GM12878 (cell line): ENCODE measurements around the gene ABHD13. TPM values are rescaled to one million over a fixed set of nuclear protein-coding genes. Genes with fewer than 3 reads are reported as not detected.

ENCODE experiments used
- ATAC-seq: fragments of 200-7000 bp; cut with Tn5 transposase; 3 replicates; pipeline ENCODE4 v1.9.1; 2020; ENCODE audit warnings: mild to moderate bottlenecking, moderate library complexity
- BruUV-seq: library from RNA; stranded (reverse); fragments of 400-500 nt; replicated peaks from 2 replicates; lab custom pipeline; 2021; lab: Mats Ljungman, UMichigan
- CTCF ChIA-PET: fragments of 300-600 bp; sonication (Branson Sonifier 250); formaldehyde crosslinking; extraction: SDS; loops from one replicate; lab custom pipeline; 2021; ENCODE audit warnings: inconsistent platforms; lab: Yijun Ruan, JAX
- POLR2A ChIA-PET: fragments of 350-600 bp; formaldehyde crosslinking; extraction: SDS; loops from one replicate; lab custom pipeline; 2021; ENCODE audit warnings: inconsistent platforms; lab: Charles Lee
- RAD21 ChIA-PET: fragments of 300-600 bp; sonication (Branson Sonifier 250); formaldehyde crosslinking; loops from one replicate; lab custom pipeline; 2023; ENCODE audit warnings: antibody characterized with exemption; ENCODE audit not compliant: unreplicated experiment; lab: Charles Lee
- SMC1A ChIA-PET: fragments of 300-600 bp; sonication (Branson Sonifier 250); formaldehyde crosslinking; loops from one replicate; lab custom pipeline; 2023; ENCODE audit not compliant: unreplicated experiment, uncharacterized antibody; lab: Charles Lee
- DNase-seq: peaks from one replicate; pipeline ENCODE4 v3.0.0-alpha.2; 2011; ENCODE audit warnings: low read depth, low spot score
- FAIRE-seq: peaks from 3 replicates; lab custom pipeline; 2011; peaks lifted over from hg19 to GRCh38; lab: Jason Lieb, UNC
- H2AFZ ChIP-seq: 2 replicates; pipeline ENCODE4 v1.6.0; 2011; ENCODE audit warnings: low read depth, low read length, control low read depth; ENCODE audit not compliant: control insufficient read depth
- H3K27ac ChIP-seq: 2 replicates; pipeline ENCODE4 v1.5.1; 2011; ENCODE audit warnings: control low read depth; ENCODE audit not compliant: control insufficient read depth, insufficient read depth
- H3K27me3 ChIP-seq, 2 experiments: replicated peaks in 1 of 2; 2 replicates each; pipeline versions ENCODE4 v1.6.0 to v1.6.1; 2011; ENCODE audit warnings: low read length in 1 of 2; ENCODE audit not compliant: control insufficient read depth in 2 of 2, insufficient read depth in 2 of 2
- H3K36me3 ChIP-seq, 2 experiments: 2 replicates each; pipeline ENCODE4 v1.5.1; 2011; ENCODE audit warnings: low read length in 1 of 2; ENCODE audit not compliant: control insufficient read depth in 2 of 2, insufficient read depth in 2 of 2
- H3K4me1 ChIP-seq: 2 replicates; pipeline ENCODE4 v1.6.1; 2011; ENCODE audit warnings: mild to moderate bottlenecking, low read length, moderate library complexity, mixed read lengths; ENCODE audit not compliant: control insufficient read depth, insufficient read depth
- H3K4me2 ChIP-seq: 2 replicates; pipeline ENCODE4 v1.6.0; 2011; ENCODE audit warnings: control low read depth; ENCODE audit not compliant: control insufficient read depth, insufficient read depth
- H3K4me3 ChIP-seq: fragments of 200-600 bp; sonication (generic); 2 replicates; pipeline ENCODE4 v1.5.1; 2016
- H3K79me2 ChIP-seq: 2 replicates; pipeline ENCODE4 v1.6.0; 2011; ENCODE audit warnings: low read length; ENCODE audit not compliant: control insufficient read depth, insufficient read depth
- H3K9ac ChIP-seq: 2 replicates; pipeline ENCODE4 v1.8.0; 2011; ENCODE audit warnings: low read length, control low read depth, mixed read lengths; ENCODE audit not compliant: control insufficient read depth, insufficient read depth
- H3K9me3 ChIP-seq: replicated peaks from 3 replicates; pipeline ENCODE4 v1.5.1; 2011; ENCODE audit warnings: mild to moderate bottlenecking, low read length; ENCODE audit not compliant: control insufficient read depth, insufficient read depth
- H4K20me1 ChIP-seq: 2 replicates; pipeline ENCODE4 v1.6.0; 2011; ENCODE audit not compliant: control insufficient read depth, insufficient read depth
- BCL11A ChIP-seq: IDR thresholded peaks from 2 replicates; pipeline ENCODE4 v1.6.1; 2011; ENCODE audit warnings: low read depth, low read length
- CHD2 ChIP-seq: IDR thresholded peaks from 2 replicates; pipeline ENCODE4 v1.6.1; 2011; ENCODE audit warnings: low read depth, low read length, improper control_type of control experiment, borderline replicate concordance
- EZH2 ChIP-seq: IDR thresholded peaks from 2 replicates; pipeline ENCODE4 v1.6.1; 2012; ENCODE audit warnings: low read depth, mild to moderate bottlenecking, control low read depth, inconsistent platforms, low read length, borderline replicate concordance; ENCODE audit not compliant: control insufficient read depth
- GABPA ChIP-seq: IDR thresholded peaks from 2 replicates; pipeline ENCODE4 v1.6.1; 2014; ENCODE audit warnings: antibody characterized with exemption, low read depth, mild to moderate bottlenecking, inconsistent platforms
- HDAC2 ChIP-seq: fragments of 200-600 bp; sonication (generic); IDR thresholded peaks from 2 replicates; pipeline ENCODE4 v1.6.1; 2017
- JUND ChIP-seq: IDR thresholded peaks from 2 replicates; pipeline ENCODE4 v1.6.1; 2012; ENCODE audit warnings: low read depth, mild to moderate bottlenecking, low read length, improper control_type of control experiment, moderate library complexity
- LARP7 ChIP-seq: fragments of 450-650 bp; IDR thresholded peaks from 2 replicates; pipeline ENCODE4 v1.6.1; 2017; ENCODE audit warnings: mild to moderate bottlenecking
- MTA3 ChIP-seq: IDR thresholded peaks from 2 replicates; pipeline ENCODE4 v1.6.1; 2012; ENCODE audit warnings: low read length, inconsistent platforms, borderline replicate concordance
- NFIC ChIP-seq: IDR thresholded peaks from 2 replicates; pipeline ENCODE4 v1.6.1; 2012; ENCODE audit warnings: low read depth, mild to moderate bottlenecking, inconsistent platforms, low read length, moderate library complexity
- NFXL1 ChIP-seq: fragments of 450-650 bp; IDR thresholded peaks from 2 replicates; pipeline ENCODE4 v1.6.1; 2017; ENCODE audit warnings: antibody characterized with exemption, mild to moderate bottlenecking, borderline replicate concordance
- POLR2A ChIP-seq: IDR thresholded peaks from 2 replicates; pipeline ENCODE4 v1.6.1; 2011; ENCODE audit warnings: low read depth, mild to moderate bottlenecking, low read length
- POLR2AphosphoS2 ChIP-seq: IDR thresholded peaks from 2 replicates; pipeline ENCODE4 v1.6.1; 2011; ENCODE audit warnings: low read depth, mild to moderate bottlenecking, low read length, improper control_type of control experiment, moderate library complexity
- STAT3 ChIP-seq: IDR thresholded peaks from 2 replicates; pipeline ENCODE4 v1.6.1; 2011; ENCODE audit warnings: low read depth, low read length, improper control_type of control experiment
- SUPT20H ChIP-seq: IDR thresholded peaks from 2 replicates; pipeline ENCODE4 v1.6.1; 2011; ENCODE audit warnings: low read depth, mild to moderate bottlenecking, low read length, moderate library complexity, borderline replicate concordance; ENCODE audit not compliant: control insufficient read depth
- SUZ12 ChIP-seq: fragments of 200-600 bp; sonication (generic); IDR thresholded peaks from one replicate; pipeline ENCODE4 v1.6.1; 2018; ENCODE audit warnings: antibody characterized with exemption, mild to moderate bottlenecking; ENCODE audit not compliant: unreplicated experiment
- TCF3 ChIP-seq: IDR thresholded peaks from 2 replicates; pipeline ENCODE4 v1.6.1; 2012; ENCODE audit warnings: low read depth, mild to moderate bottlenecking, low read length, borderline replicate concordance; ENCODE audit not compliant: insufficient read depth
- ZNF207 ChIP-seq: fragments of 450-650 bp; IDR thresholded peaks from 2 replicates; pipeline ENCODE4 v1.6.1; 2014; ENCODE audit warnings: antibody characterized with exemption, mild to moderate bottlenecking, borderline replicate concordance
- ZNF622 ChIP-seq: fragments of 450-650 bp; IDR thresholded peaks from 2 replicates; pipeline ENCODE4 v1.6.1; 2017; ENCODE audit warnings: mild to moderate bottlenecking, inconsistent platforms
- ZZZ3 ChIP-seq: IDR thresholded peaks from 2 replicates; pipeline ENCODE4 v1.6.1; 2011; ENCODE audit warnings: low read depth; ENCODE audit not compliant: control insufficient read depth, insufficient read length
- WGBS: methylation state at CpG from one replicate; pipeline ENCODE4 v1.1.6; 2016; ENCODE audit warnings: low lambda C conversion rate; ENCODE audit not compliant: insufficient replicate concordance, insufficient coverage; ENCODE audit errors: missing lambda C conversion rate; 5-methylcytosine and 5-hydroxymethylcytosine counted together
- in situ Hi-C: fragments of 300-500 bp; cut with MboI; formaldehyde crosslinking; loops from 9 replicates; pipeline ENCODE4 v1.14.3; 2018; ENCODE audit warnings: mixed read lengths
- intact Hi-C: fragments of 100-400 bp; cut with micrococcal nuclease; formaldehyde crosslinking; loops from one replicate; pipeline ENCODE4 v1.14.2; 2022; ENCODE audit not compliant: unreplicated experiment
- polyA plus RNA-seq, 11 experiments: library from polyadenylated mRNA; depleted of rRNA in 4 of 11; unstranded in 6 of 11; stranded (reverse) in 5 of 11; fragments of >200 nt; fragmentation: Nextera tagmentation in 4 of 11; fragmentation: Illumina TruSeq in 1 of 11; extraction: Ambion mirVana in 4 of 11; extraction: Trizol in 1 of 11; gene quantifications; 1 replicate in 1 of 11; 2 replicates in 10 of 11; pipeline versions ENCODE4 v1.2.1 to v1.2.3, GENCODE V29; 2011 to 2016; ENCODE audit warnings: inconsistent platforms in 2 of 11, missing spikeins in 2 of 11, low read depth in 1 of 11
- total RNA-seq, 4 experiments: library from RNA; depleted of rRNA in 3 of 4; stranded (reverse); fragments of >200 nt in 3 of 4; fragmentation: Illumina TruSeq in 1 of 4; extraction: Trizol in 1 of 4; gene quantifications; 2 replicates each; pipeline versions ENCODE4 v1.2.1 to v1.2.3, GENCODE V29; 2013 to 2021
- TF ChIP-seq, protein P1 (sequence below): fragments of 450-650 bp; IDR thresholded peaks from 2 replicates; pipeline ENCODE4 v1.6.1; 2016; ENCODE audit warnings: mild to moderate bottlenecking
- TF ChIP-seq, protein P2 (sequence below): IDR thresholded peaks from 2 replicates; pipeline ENCODE4 v1.6.1; 2011; ENCODE audit warnings: borderline replicate concordance, low read depth, mild to moderate bottlenecking, moderate library complexity, mixed read lengths, low read length; ENCODE audit not compliant: insufficient read depth; ENCODE audit errors: extremely low read length
- TF ChIP-seq, protein P3 (sequence below): fragments of 450-650 bp; IDR thresholded peaks from 2 replicates; pipeline ENCODE4 v1.6.1; 2018; ENCODE audit warnings: borderline replicate concordance, mild to moderate bottlenecking; ENCODE audit not compliant: partially characterized antibody

ABHD13 gene
- total and polyA plus RNA-seq, 10 of the 15 experiments (the other 5 are each of a cell fraction or from before 2014, with no cell fraction given), result 3.2 to 10.7 (median 6.5) TPM

DNA sequence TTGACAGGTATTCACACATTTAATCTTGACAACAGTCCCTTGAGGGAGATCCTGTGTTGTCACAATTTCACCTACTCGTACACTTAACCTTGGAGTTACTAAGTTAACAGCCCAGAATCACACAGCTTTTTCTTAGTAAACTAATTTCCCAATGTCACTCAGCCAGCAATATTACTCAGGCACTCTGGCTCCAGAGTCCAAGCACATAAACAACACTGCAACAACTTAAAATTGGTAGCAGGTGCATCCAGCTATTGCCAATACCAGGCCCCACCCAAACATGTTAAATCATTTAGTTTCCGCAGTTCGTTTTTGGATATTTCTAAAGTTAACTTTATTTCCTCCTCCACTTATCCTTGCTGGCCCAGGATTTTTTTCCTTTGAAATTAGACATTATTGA, 35.5 kb upstream of the ABHD13 start (continued):
- TF ChIP-seq GABPA, result no peak
- no peak for TF ChIP-seq NFXL1
- TF ChIP-seq JUND, result no peak
- no peak for TF ChIP-seq EZH2
- TF ChIP-seq BCL11A, result no peak
- TF ChIP-seq ZZZ3, result no peak
- no peak for TF ChIP-seq SUPT20H
- no peak for TF ChIP-seq POLR2AphosphoS2
- TF ChIP-seq, protein P1, sequence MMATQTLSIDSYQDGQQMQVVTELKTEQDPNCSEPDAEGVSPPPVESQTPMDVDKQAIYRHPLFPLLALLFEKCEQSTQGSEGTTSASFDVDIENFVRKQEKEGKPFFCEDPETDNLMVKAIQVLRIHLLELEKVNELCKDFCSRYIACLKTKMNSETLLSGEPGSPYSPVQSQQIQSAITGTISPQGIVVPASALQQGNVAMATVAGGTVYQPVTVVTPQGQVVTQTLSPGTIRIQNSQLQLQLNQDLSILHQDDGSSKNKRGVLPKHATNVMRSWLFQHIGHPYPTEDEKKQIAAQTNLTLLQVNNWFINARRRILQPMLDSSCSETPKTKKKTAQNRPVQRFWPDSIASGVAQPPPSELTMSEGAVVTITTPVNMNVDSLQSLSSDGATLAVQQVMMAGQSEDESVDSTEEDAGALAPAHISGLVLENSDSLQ, result no peak
- no peak for TF ChIP-seq ZNF207

DNA sequence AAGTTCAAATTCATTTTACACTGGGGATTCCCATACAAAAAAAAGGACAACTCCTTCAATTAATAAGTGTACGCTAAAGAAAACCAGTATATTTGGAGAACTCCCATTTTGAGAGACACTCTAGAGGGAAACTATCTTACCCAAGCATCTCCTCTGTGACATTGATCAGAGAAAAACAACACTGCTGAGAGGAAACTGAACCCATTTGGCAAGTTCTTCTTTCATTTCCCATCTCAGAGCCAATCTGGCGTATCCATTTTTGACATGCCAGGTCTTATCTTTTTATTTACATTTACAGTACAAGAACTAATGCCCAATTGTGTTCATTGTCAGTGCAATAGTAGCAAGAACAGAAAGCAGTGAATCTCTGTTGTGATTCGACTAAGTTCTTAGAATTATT, 33.0 kb upstream of the ABHD13 start:
- 0% methylated on average over 3 of the region's 3 CpGs for WGBS
- H3K36me3 ChIP-seq, result no peaks in the 10 kb centered on the region
- no peaks in the 10 kb centered on the region for H3K9me3 ChIP-seq
- in situ Hi-C loops, result no loop called here
- H2AFZ ChIP-seq, result no peak overlapping the region
- H3K4me2 ChIP-seq, result no peak overlapping the region
- H3K9ac ChIP-seq, result no peak overlapping the region
- ATAC-seq, result no peak
- POLR2A ChIA-PET, result no interaction called here
- intact Hi-C loops, result no loop called here
- no peaks in the 10 kb centered on the region for H3K79me2 ChIP-seq
- no TSS peak for BruUV-seq
- H3K4me3 ChIP-seq, result no peak overlapping the region
- DNase-seq, result no peak
- no peak for FAIRE-seq
- CTCF ChIA-PET, result no interaction called here
- SMC1A ChIA-PET, result no interaction called here
- no peaks in the 10 kb centered on the region for H3K4me1 ChIP-seq
- RAD21 ChIA-PET, result no interaction called here
- no peaks in the 10 kb centered on the region for H3K27me3 ChIP-seq
- no peak overlapping the region for H3K27ac ChIP-seq
- H4K20me1 ChIP-seq, result no peaks in the 10 kb centered on the region
- TF ChIP-seq SUZ12 (no peak), STAT3 (no peak), LARP7 (no peak), POLR2A (no peak), HDAC2 (no peak), MTA3 (no peak), ZNF622 (no peak), NFIC (no peak), TCF3 (no peak), CHD2 (no peak)
- TF ChIP-seq, protein P2, sequence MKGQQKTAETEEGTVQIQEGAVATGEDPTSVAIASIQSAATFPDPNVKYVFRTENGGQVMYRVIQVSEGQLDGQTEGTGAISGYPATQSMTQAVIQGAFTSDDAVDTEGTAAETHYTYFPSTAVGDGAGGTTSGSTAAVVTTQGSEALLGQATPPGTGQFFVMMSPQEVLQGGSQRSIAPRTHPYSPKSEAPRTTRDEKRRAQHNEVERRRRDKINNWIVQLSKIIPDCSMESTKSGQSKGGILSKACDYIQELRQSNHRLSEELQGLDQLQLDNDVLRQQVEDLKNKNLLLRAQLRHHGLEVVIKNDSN, result no peak
- TF ChIP-seq, protein P3, sequence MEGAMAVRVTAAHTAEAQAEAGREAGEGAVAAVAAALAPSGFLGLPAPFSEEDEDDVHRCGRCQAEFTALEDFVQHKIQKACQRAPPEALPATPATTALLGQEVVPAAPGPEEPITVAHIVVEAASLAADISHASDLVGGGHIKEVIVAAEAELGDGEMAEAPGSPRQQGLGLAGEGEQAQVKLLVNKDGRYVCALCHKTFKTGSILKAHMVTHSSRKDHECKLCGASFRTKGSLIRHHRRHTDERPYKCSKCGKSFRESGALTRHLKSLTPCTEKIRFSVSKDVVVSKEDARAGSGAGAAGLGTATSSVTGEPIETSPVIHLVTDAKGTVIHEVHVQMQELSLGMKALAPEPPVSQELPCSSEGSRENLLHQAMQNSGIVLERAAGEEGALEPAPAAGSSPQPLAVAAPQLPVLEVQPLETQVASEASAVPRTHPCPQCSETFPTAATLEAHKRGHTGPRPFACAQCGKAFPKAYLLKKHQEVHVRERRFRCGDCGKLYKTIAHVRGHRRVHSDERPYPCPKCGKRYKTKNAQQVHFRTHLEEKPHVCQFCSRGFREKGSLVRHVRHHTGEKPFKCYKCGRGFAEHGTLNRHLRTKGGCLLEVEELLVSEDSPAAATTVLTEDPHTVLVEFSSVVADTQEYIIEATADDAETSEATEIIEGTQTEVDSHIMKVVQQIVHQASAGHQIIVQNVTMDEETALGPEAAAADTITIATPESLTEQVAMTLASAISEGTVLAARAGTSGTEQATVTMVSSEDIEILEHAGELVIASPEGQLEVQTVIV, result no peak
